HepG2 (cell line): ENCODE data around the gene NCLN. TPM values are rescaled to one million over a fixed set of nuclear protein-coding genes. Genes with fewer than 3 reads are reported as not detected.

Experiments used
- ATAC-seq: fragments of 200-7000 bp; cut with Tn5 transposase; 3 replicates; pipeline ENCODE4 v1.9.1; 2020; ENCODE audit warnings: mild to moderate bottlenecking, moderate library complexity
- BruUV-seq: library from RNA; stranded (reverse); fragments of 400-500 nt; replicated peaks from 2 replicates; lab custom pipeline; 2021; lab: Mats Ljungman, UMichigan
- CTCF ChIA-PET: fragments of 300-600 bp; formaldehyde crosslinking; extraction: SDS; loops from one replicate; lab custom pipeline; 2021; ENCODE audit warnings: low total read pairs, inconsistent platforms, low intra/inter-chr PET ratio; lab: Yijun Ruan, JAX
- POLR2A ChIA-PET: fragments of 350-600 bp; sonication (Branson Sonifier 250); formaldehyde crosslinking; loops from one replicate; lab custom pipeline; 2020; ENCODE audit warnings: antibody characterized with exemption, inconsistent platforms; lab: Yijun Ruan, JAX
- DNase-seq: peaks from one replicate; pipeline ENCODE4 v3.0.0-alpha.2; 2015; ENCODE audit warnings: low spot score
- FAIRE-seq: peaks from 3 replicates; lab custom pipeline; 2011; peaks lifted over from hg19 to GRCh38; lab: Jason Lieb, UNC
- H2AFZ ChIP-seq: one replicate; pipeline ENCODE4 v1.6.1; 2011; ENCODE audit warnings: low read length, inconsistent platforms
- H3K27ac ChIP-seq: fragments of 300-600 bp; 3 replicates; pipeline ENCODE4 v1.8.0; 2011; ENCODE audit warnings: mixed run types, mild to moderate bottlenecking, mixed read lengths, low read length, inconsistent platforms; ENCODE audit not compliant: insufficient read depth; ENCODE audit errors: extremely low read length
- H3K27me3 ChIP-seq, 2 experiments: fragments of 200-600 bp in 1 of 2; 2 replicates in 1 of 2; 3 replicates in 1 of 2; pipeline versions ENCODE4 v1.6.0 to v1.8.0; 2011; ENCODE audit warnings: low read length in 2 of 2, mild to moderate bottlenecking in 2 of 2, moderate library complexity in 2 of 2, inconsistent platforms in 1 of 2; ENCODE audit not compliant: insufficient read depth in 2 of 2, control insufficient read depth in 1 of 2
- H3K36me3 ChIP-seq, 2 experiments: fragments of 200-600 bp in 1 of 2; replicated peaks in 1 of 2; 2 replicates in 1 of 2; 3 replicates in 1 of 2; pipeline versions ENCODE4 v1.5.1 to v1.8.0; 2011; ENCODE audit warnings: low read length in 2 of 2, inconsistent platforms in 1 of 2; ENCODE audit not compliant: insufficient read depth in 2 of 2, control insufficient read depth in 1 of 2
- H3K4me1 ChIP-seq: 2 replicates; pipeline ENCODE4 v1.5.1; 2012; ENCODE audit warnings: low read length, inconsistent platforms; ENCODE audit not compliant: insufficient read depth
- H3K4me2 ChIP-seq: 2 replicates; pipeline ENCODE4 v1.6.0; 2011; ENCODE audit warnings: low read depth, low read length, inconsistent platforms
- H3K4me3 ChIP-seq, 3 experiments: fragments of 200-600 bp in 1 of 3; sonication (generic), shearing (Covaris generic) in 1 of 3; replicated peaks in 1 of 3; 2 replicates each; pipeline ENCODE4 v1.5.1; 2011 to 2016; ENCODE audit warnings: low read length in 3 of 3, inconsistent platforms in 2 of 3, low read depth in 2 of 3, mild to moderate bottlenecking in 2 of 3, control low read depth in 1 of 3, mixed read lengths in 1 of 3; ENCODE audit not compliant: insufficient read depth in 1 of 3
- H3K79me2 ChIP-seq: one replicate; pipeline ENCODE4 v1.6.1; 2011; ENCODE audit warnings: low read length, inconsistent platforms; ENCODE audit not compliant: insufficient read depth
- H3K9ac ChIP-seq: 2 replicates; pipeline ENCODE4 v1.6.0; 2011; ENCODE audit warnings: mild to moderate bottlenecking, low read depth, low read length, inconsistent platforms; ENCODE audit not compliant: insufficient read depth
- H3K9me3 ChIP-seq: 2 replicates; pipeline ENCODE4 v1.5.1; 2012; ENCODE audit warnings: mild to moderate bottlenecking, low read length
- H4K20me1 ChIP-seq: 2 replicates; pipeline ENCODE4 v1.6.0; 2011; ENCODE audit warnings: inconsistent platforms, mild to moderate bottlenecking, low read length, moderate library complexity; ENCODE audit not compliant: insufficient read depth
- JARID2 ChIP-seq: sonication (generic); formaldehyde crosslinking; IDR thresholded peaks from 2 replicates; pipeline ENCODE4 v1.8.1; 2023; ENCODE audit warnings: missing genetic modification reagents, inconsistent platforms; ENCODE audit not compliant: insufficient replicate concordance
- ZNF280D ChIP-seq: sonication (generic); formaldehyde crosslinking; IDR thresholded peaks from 2 replicates; pipeline ENCODE4 v1.5.1; 2020; ENCODE audit warnings: mild to moderate bottlenecking, missing genetic modification reagents
- ZNF710 ChIP-seq: sonication (generic); formaldehyde crosslinking; IDR thresholded peaks from 2 replicates; pipeline ENCODE4 v1.5.0; 2020; ENCODE audit warnings: mild to moderate bottlenecking, missing genetic modification reagents, borderline replicate concordance
- ZNF775 ChIP-seq: sonication (generic); formaldehyde crosslinking; IDR thresholded peaks from 2 replicates; pipeline ENCODE4 v1.4.0; 2020; ENCODE audit warnings: missing genetic modification reagents, mild to moderate bottlenecking, moderate library complexity, borderline replicate concordance
- WGBS: methylation state at CpG from one replicate; pipeline ENCODE4 v1.1.6; 2017; ENCODE audit warnings: low lambda C conversion rate; 5-methylcytosine and 5-hydroxymethylcytosine counted together
- in situ Hi-C: cut with HindIII; loops from 2 replicates; pipeline ENCODE4 v1.10.0; 2017; ENCODE audit warnings: low pct_unique_long_range_greater_than_20kb; ENCODE audit not compliant: extremely low pct_ligation_motif_present
- intact Hi-C: fragments of 100-400 bp; cut with micrococcal nuclease; formaldehyde crosslinking; loops from one replicate; pipeline ENCODE4 v1.10.0; 2022; ENCODE audit not compliant: unreplicated experiment
- polyA plus RNA-seq, 8 experiments: library from polyadenylated mRNA; depleted of rRNA in 3 of 8; stranded (reverse) in 7 of 8; unstranded in 1 of 8; fragments of >200 nt; fragmentation: Illumina TruSeq in 4 of 8; extraction: Trizol in 4 of 8; gene quantifications; 2 replicates each; pipeline versions ENCODE4 v1.2.1 to v1.2.3, GENCODE V29; 2011 to 2016; ENCODE audit warnings: low read depth in 4 of 8, missing spikeins in 1 of 8, mixed read lengths in 1 of 8; ENCODE audit not compliant: insufficient read depth in 1 of 8
- total RNA-seq, 5 experiments: library from RNA; depleted of rRNA; stranded (reverse); fragments of >200 nt; fragmentation: Illumina TruSeq; extraction: Trizol; gene quantifications; 2 replicates each; pipeline ENCODE4 v1.2.3, GENCODE V29; 2016; ENCODE audit warnings: low read depth in 1 of 5
- TF ChIP-seq, protein P1 (sequence below): fragments of 450-650 bp; IDR thresholded peaks from 2 replicates; pipeline ENCODE4 v1.6.1; 2016

NCLN gene
- total and polyA plus RNA-seq, 2 of the 13 experiments (the other 11 are each of a cell fraction or from before 2014, with no cell fraction given): 42.6 to 56.0 TPM

DNA sequence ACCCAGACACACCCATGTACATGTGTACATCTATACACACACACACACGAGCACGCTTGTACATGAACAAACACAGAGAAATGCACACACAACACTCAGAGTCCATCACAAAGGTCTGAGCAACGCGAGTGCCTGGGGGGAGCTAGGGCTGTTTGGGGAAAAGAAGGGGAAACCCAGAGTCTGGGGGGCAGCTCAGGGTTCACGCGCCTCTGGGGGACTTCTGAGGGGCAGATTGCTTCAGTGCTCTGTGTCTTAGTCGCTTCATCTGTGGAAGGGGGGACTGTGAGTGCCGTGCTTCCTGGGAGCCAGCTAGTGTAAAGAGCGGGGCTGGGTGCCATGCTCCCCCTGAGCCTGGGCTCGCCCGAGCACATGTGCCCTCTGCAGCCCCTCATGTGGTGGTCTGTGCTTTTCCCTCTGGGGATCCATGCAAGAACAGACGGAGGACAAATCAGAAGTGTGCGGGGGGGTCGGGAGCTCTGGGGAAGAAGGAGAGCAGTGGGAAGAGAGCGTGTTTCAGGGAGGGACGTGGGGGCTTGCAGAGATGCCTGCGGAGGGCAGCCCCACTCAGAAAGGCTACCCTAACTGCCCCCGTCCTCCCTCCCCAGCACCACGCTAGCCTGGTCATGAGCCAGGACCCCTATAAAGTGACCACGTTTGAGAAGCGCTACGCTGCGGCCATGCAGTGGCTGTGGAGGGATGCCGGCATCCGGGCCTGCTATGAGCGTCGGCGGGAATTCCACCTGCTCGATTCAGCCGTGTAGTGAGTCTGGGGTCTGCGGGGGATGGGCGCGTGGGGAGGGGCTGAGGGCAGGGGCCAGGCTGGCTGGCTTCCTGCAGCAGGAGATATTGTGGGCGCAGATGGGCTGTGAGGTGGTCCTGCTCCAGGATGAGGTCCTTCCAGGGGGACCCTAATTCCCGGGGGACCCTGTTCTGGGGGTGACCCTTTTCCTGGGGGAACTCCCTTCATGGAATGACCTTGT, 35.9 kb upstream of the NCLN start:
- WGBS: 21% methylated on average over 31 of the region's 35 CpGs
- FAIRE-seq: no peak
- no peak for DNase-seq
- Histone ChIP-seq H3K4me2 (no peak overlapping the region), H3K4me3 (no peak overlapping the region), H3K9me3 (no peaks in the 10 kb centered on the region), H3K79me2 (no peaks in the 10 kb centered on the region), H3K36me3 (no peaks in the 10 kb centered on the region), H3K9ac (no peak overlapping the region), H2AFZ (no peak overlapping the region), H3K27ac (no peak overlapping the region), H3K27me3 (peaks cover 5 to 12% of the 10 kb centered on the region in 2 experiments; a peak in 3 of 5 replicates), H4K20me1 (no peaks in the 10 kb centered on the region), H3K4me1 (no peaks in the 10 kb centered on the region)
- in situ Hi-C loops: no loop called here
- intact Hi-C loops: no loop called here
- no peak for ATAC-seq
- BruUV-seq: no TSS peak
- POLR2A ChIA-PET: no interaction called here
- TF ChIP-seq, protein P1, sequence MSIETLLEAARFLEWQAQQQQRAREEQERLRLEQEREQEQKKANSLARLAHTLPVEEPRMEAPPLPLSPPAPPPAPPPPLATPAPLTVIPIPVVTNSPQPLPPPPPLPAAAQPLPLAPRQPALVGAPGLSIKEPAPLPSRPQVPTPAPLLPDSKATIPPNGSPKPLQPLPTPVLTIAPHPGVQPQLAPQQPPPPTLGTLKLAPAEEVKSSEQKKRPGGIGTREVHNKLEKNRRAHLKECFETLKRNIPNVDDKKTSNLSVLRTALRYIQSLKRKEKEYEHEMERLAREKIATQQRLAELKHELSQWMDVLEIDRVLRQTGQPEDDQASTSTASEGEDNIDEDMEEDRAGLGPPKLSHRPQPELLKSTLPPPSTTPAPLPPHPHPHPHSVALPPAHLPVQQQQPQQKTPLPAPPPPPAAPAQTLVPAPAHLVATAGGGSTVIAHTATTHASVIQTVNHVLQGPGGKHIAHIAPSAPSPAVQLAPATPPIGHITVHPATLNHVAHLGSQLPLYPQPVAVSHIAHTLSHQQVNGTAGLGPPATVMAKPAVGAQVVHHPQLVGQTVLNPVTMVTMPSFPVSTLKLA: peak; percentile 64
- TF ChIP-seq ZNF775 (CRISPR knock-in tag): no peak
- CTCF ChIA-PET: no interaction called here

DNA sequence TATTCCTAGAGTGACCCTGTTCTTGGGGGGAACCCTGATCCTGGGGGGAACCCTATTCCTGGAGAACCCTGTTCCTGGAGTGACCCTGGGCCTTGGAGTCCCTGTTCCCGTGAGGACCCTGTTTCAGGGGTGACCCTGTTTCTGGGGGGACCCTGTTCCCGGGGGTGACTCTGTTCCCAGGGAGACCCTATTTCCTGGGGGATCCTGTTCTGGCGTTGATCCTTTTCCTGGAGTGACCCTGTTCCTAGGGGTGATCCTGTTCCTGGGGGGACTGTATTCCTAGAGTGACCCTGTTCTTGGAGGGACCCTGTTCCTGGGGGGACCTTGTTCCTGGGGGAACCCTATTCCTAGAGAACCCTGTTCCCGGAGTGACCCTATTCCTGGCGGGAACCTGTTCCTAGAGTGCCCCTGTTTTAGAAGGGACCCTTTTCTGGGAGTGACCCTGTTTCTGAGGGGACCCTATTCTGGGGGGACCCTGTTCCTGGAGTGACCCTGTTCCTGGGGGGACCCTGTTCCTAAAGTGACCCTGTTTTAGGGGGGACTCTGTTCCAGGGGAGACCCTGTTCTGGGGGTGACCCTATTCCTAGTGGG, 34.9 kb upstream of the NCLN start:
- no peaks in the 10 kb centered on the region for H3K79me2 ChIP-seq
- no peak overlapping the region for H3K9ac ChIP-seq
- in situ Hi-C loops (no loop called here), intact Hi-C loops (no loop called here)
- no peak overlapping the region for H2AFZ ChIP-seq
- no peaks in the 10 kb centered on the region for H3K9me3 ChIP-seq
- no peak for FAIRE-seq
- H3K4me2 ChIP-seq: no peak overlapping the region
- no peaks in the 10 kb centered on the region for H4K20me1 ChIP-seq
- H3K4me3 ChIP-seq: no peak overlapping the region
- ATAC-seq: no peak
- ChIA-PET POLR2A (no interaction called here), CTCF (no interaction called here)
- no TSS peak for BruUV-seq
- no peaks in the 10 kb centered on the region for H3K36me3 ChIP-seq
- H3K27ac ChIP-seq: no peak overlapping the region
- WGBS: 11% methylated on average over 3 of the region's 5 CpGs
- H3K4me1 ChIP-seq: peaks cover 7% of the 10 kb centered on the region
- DNase-seq: no peak
- H3K27me3 ChIP-seq: peaks cover 4 to 12% of the 10 kb centered on the region in 2 experiments; a peak in 3 of 5 replicates
- TF ChIP-seq JARID2: no peak
- TF ChIP-seq ZNF280D (CRISPR knock-in tag): no peak
- no peak for TF ChIP-seq ZNF710 (CRISPR knock-in tag)
